NCI-H345 treated with DMSO at 0.1 percent for 48 hours (cell line): ENCODE results near the gene MERTK.

Experiments used
- DNase-seq: peaks from one replicate; lab custom pipeline; 2025; ENCODE audit not compliant: unreplicated experiment; lab: John Stamatoyannopoulos, UW

Gene MERTK

DNA sequence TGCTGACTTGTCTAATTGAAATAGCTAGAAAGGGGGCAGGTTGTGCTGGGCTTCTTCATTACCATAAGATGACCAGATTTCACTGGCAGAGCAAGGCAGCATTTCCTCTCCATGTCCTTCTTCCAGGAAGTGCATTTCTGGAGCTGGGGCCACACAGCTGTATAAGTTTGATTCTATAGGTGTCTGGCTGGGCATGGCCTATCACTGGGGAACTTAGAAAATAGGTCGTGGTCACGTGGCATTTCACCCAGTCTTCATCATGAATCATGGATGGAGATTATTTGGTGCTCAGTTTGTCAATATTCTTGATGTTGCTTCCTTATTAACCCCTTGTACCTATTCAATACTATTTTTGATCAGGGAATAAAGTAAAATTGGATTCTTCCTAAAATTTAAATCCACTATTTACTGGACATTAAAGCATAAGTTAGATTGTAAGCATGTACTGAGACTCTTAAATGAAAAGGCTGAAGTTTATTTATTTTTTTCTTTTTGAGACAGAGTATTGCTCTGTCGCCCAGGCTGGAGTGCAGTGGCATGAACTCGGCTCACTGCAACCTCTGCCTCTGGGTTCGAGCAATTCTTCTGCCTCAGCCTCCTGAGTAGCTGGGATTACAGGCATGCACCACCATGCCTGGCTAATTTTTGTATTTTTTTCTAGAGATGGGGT lies 107.1 kb downstream of the MERTK start:
- DNase-seq = no peak

DNA sequence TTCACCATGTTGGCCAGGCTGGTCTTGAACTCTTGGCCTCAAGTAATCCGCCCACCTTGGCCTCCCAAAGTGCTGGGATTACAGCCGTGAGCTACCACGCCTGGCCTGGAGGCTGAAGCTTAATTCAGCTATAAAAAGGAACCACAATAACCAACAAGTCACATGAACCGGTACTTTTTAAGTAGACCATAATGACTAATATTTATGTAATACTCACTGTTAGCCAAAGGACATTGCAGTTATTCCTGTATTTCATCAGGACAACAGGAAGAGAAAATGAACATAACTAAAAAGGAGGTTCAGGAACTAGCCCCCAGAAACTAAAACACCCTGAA lies 107.6 kb downstream of the MERTK start:
- no peak for DNase-seq

DNA sequence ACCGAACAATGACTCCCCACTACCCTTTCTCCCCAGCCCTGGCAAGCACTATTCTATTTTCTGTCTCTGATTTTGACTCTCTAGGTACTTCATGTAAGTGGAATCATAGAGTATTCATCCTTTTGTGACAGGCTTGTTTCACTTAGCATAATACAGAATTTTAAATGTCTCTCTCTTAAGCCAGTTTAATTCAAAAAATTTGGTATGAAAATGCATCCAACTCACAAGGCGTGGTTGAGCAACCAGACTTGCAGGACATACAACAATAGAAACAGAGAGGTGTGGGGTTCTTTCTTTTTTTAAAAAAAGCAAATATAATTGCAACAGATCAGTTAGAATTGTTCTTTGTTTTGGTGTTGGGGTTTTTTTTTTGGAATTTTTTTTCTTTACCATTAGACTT lies 109.1 kb downstream of the MERTK start:
- no peak for DNase-seq

DNA sequence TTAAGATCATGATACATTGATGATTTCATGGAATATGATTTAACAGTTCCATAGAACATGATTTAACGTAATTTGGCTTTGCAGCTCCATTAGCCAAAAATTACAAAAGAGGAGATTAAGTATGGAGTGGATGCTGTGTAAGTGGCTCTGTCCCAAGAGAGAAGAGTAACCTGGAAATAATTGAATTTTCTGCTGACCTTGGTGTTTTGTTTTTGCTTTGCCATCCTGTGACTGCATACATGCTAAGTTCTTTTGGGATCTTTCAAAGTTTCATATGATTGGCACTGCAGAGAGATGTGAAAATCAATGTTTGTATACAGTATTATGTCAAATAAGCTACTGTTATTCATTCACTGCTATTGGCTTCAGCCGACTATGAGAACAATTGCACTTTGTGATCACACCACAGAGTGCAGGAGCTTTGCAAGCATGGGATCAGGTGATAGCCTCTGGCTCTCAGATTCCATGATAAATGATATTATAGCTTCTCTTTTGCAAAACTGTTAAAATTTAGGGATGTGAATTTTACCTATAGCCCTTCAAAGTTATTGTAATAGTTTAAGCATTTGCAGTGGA lies 110.6 kb downstream of the MERTK start:
- DNase-seq = no peak

DNA sequence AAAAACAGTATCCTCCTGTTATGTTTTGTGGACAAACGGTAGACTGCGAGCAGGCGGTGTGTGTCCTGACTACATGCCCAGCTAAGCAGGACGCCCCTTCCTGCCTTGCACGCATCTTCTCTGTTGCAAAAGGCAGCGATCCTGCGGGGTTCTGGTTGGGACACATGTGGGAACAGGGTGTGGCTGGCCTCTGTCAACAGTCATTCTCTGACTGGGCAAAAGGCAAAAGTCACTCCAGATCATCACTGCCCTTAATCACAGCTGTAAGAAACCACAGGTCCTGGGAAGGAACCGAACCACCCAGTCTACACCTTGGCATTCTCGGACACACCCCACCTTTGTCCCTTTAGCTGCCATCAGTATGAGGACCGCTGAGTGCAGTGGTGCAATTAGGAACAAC lies 112.3 kb downstream of the MERTK start:
- DNase-seq = no peak

DNA sequence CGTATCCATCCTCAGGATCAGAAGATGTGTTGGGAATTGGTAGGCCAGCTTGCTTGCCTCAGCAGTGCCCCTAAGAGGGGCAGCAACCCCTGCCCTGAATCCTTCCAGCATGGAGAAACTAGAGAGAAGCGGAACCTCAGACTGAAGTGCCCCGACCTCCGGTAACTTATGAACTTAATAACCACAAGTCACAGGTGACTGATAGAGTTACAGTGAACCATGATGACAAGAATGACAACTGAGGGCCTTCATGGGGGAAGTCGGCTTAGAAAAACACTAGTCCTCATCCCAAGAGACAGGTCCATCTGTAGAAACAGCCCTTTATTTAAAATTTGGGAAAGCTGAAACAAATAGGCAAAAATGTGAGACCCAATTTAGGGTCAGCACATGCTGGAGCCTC lies 114.1 kb downstream of the MERTK start:
- DNase-seq = no peak

DNA sequence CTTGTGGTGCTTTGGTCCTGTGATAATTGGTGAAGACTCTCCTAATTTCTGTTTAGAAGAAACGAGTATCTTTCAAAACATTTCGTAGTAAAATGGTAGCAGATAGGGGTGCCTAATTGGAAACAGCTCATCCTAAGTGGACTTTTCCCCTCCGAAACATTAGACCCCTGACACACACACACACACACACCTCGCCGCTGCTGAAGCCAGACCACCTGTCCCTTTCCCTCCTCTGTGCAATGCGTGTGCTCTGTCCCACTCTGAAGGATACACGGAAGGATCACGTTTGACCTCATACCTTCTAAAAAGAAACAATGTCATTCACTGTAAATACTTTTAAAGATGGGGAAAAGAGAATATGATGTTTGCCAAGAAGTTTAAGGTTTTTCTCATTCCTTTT lies 120.4 kb downstream of the MERTK start:
- no peak for DNase-seq

DNA sequence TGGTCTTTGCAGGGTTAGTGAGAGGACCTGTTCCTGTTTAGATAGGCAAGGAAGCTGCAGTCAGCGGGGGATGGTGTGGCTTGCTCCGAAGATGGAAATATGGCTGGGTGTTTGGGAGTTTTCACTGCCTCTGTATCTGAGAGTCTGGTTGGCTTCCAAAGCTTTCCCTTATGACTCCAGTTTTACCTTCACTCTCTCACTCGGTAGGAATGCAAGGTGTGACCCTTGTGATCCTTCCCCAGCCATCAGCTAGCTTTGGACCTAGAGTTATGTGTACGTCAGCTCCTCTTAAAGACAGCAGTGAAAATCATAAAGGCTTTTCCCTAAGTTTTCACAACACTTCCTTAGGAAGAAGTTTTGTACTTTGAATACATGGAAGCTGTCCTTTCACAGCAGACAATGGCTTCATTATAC lies 121.2 kb downstream of the MERTK start:
- no peak for DNase-seq

DNA sequence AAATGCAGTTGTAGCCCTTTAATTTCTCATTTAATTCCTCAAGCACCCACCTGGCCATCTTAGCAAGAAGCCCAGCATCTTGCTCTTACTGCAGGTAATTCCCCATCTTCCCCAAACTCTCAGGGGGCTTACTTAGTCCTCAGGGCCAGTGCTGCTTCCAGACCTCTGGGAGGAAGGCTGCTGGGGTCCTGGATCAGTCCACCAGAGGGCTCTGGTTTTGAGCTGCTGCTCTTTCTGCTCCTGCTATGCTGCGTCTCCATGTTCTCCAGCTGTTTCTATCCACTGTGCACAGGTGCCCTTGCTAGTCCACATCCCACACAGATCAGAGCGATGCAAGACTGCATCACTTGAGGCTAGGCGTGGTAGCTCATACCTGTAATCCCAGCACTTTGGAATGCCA lies 122.2 kb downstream of the MERTK start:
- no peak for DNase-seq

DNA sequence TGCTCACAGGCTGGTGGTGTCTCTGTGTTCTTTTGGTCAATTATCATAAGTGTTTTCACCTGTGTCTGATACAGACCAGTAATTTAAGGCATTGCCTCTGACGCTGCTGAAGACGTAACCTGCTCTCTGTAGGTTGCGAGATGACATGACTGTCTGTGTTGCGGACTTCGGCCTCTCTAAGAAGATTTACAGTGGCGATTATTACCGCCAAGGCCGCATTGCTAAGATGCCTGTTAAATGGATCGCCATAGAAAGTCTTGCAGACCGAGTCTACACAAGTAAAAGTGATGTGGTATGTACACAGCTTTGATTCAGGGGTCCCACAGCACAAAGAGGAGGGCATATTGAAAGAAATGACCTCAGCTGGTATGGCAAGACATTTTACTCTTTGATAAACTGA lies 122.9 kb downstream of the MERTK start:
- no peak for DNase-seq

DNA sequence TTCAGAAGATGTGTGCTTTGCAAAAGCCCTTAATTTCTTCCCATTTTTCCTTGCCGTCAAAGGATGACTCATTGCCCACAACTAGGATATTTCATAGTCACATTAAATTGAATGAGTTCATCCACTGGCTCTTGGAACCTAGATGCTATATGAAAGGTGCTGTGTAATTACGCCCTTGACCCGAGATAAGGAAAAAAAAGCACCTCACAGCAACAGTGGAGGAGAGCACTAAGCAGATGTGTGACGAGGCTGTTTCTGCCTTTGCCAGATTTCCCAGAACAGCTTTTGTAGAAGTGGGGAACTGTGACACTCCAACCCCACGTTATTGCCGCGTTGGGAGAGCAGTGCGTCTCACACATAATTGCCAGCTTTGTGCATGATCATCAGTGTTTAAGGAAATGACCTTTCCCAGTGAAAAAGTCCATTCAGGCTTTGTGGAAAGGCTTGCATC lies 123.4 kb downstream of the MERTK start:
- no peak for DNase-seq

DNA sequence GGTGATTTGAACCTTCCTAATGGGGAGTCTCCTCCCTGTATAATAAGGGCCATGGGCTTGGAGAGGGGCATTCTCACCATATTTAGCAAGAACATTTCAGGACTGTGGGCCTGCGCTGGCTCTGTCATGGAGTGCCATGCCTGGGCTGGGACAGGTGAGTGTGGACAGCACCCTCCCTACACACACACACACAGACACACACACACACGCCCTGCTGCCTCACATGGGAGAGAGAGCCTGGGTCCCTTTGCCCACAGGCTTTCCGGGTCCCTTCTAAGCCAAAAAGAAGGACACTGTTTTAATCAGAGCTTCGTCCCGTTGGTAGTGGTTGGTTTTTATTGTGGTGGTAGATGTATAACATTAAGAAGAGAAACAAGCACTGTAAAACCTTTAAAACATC lies 125.3 kb downstream of the MERTK start:
- no peak for DNase-seq

DNA sequence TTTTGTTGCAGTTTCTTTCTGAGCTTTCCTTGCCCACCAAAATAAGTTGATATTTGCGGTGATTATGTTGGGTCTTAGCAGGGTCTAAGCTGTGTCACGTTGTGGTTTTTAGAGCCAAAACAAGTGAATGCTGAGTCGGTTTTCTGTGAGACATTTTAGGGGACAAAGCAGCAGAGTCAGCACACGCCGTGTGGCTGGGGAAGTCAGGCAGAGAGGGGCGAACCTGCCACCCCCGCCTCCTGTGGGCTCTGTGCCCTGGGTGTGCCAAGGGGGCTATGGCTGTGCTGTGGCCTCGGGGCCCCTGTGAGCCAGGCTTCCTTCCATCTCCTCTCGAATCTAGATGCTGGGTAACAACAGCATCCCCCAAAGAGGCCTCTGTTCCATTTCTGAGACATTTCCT lies 125.8 kb downstream of the MERTK start:
- no peak for DNase-seq

DNA sequence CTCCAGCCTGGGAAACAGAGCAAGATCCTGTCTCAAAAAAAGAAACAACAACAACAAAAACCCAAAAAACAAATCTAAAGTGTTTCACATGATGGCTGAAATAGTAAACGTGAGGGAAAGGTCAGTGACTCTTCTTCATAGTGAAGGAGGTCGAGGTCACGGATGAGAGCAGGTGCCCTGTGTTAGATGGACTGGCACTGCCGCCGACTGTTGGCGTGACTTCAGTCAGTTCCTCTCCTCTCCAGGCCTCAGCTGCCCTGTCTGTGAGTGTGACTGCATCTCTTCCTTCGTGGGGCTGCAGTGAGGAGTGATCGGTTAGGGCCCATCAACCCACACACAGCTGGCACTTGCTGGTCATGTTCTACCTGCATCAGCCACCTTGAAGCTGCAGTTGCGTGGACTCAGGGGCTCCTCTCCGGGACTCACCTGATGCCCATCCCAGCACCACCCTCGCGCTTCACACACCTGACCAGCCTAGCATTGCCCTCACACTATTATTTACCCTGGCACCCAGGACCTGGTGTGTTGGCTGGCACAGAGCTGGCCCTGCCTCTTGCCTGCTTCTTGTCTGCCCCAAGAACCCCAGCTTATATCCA lies 126.6 kb downstream of the MERTK start:
- no peak for DNase-seq

DNA sequence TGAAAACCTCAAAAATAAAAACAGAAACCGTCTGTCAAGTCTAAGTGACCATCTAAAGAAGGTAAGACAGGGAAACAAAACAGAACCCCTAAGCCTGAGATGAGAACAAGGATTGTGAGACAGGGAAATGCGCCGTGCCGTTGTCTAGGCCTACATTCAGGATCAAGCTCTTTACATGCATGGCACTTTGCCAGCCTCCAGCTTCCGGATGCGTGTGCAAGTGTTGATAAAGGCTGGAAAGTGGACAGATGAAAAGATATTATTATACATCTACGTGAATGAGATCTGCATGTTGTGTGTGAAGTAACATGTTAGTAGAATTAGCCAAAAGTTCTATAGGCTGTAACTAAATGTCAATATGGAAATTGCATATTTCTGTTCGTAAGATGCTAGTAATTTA lies 128.1 kb downstream of the MERTK start:
- peak; percentile 55 for DNase-seq

DNA sequence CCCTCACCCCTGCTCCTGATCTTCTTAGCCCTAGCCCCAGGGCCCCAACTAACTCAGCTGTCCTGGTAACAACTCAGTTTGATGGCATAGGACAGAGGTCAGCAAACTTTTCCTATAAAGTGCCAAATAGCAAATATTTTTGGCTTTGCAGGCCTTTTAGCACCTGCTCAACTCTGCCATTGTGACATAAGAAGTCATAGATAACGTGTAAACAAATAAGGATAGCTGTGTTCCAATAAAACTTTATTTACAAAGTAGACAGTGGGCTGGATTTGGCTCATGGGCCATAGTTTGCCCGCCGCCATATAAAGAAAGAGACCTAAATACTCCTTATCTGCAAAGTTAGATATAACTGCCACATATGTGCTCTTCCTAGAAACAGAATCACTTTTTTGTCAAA lies 129.4 kb downstream of the MERTK start:
- DNase-seq = no peak

DNA sequence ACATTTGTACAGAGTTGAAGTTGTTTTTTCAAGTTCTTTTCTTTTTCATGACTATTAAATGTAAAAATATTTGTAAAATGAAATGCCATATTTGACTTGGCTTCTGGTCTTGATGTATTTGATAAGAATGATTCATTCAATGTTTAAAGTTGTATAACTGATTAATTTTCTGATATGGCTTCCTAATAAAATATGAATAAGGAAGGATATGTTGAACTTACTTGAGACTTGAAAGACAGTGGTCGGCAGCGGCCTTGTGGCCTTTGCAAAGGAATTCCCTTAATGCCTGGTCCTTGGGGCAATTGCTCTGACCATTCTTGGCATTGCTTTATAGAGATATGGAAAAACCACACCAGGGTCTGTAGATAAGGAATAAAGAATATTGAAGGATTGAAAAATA lies 130.8 kb downstream of the MERTK start:
- DNase-seq = no peak

DNA sequence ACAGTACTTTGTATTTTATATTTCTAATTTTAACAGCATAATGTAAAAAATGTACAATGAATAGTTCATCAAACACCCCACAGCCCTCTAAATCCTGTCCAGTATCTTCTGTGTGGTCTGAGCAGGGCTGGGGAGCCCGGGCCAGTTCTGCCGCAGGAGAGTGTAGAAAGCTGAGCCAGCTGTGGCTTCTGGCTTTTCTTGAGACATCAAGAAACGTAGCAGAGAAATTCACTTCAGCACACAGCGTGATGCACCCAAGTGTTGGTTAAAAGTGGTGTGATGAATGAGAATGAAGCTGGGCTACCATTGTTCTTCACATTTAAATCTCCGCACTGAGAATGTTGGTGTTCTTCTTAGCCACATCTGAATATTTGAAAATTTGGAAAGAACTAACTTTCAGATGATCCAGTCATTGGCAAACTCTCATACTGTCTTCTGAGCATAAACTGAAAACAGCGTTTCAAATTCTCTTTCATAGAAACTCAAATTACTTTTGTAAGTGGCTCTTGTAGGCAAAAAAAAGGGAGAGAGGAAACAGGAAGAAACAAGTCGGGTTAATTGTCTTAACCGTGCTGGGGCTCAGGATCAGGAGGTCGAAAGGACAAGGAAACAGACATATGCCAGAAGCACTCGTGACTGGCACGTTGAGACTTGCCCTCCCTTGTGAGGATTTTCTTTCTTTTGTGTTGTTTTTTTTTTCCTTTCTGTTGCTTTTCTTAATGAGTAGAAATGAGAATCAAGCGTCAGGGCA lies 133.2 kb downstream of the MERTK start:
- no peak for DNase-seq

DNA sequence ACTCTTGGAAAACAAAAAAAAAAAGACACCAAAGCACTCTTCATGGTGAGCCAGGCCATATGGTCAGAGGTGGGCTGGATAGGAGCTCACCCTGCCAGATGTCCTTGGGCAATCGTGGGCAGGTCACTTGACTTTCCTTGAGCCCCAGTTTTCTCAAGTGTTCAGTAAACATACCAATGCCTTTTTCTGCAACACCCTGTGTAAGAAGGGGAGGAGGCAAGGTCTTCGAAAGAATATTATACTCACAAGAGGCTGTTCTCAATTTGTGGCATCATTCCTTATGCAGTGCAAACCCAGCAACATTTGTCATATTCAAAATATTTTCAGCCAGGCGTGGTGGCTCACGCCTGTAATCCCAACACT lies 133.8 kb downstream of the MERTK start:
- no peak for DNase-seq

DNA sequence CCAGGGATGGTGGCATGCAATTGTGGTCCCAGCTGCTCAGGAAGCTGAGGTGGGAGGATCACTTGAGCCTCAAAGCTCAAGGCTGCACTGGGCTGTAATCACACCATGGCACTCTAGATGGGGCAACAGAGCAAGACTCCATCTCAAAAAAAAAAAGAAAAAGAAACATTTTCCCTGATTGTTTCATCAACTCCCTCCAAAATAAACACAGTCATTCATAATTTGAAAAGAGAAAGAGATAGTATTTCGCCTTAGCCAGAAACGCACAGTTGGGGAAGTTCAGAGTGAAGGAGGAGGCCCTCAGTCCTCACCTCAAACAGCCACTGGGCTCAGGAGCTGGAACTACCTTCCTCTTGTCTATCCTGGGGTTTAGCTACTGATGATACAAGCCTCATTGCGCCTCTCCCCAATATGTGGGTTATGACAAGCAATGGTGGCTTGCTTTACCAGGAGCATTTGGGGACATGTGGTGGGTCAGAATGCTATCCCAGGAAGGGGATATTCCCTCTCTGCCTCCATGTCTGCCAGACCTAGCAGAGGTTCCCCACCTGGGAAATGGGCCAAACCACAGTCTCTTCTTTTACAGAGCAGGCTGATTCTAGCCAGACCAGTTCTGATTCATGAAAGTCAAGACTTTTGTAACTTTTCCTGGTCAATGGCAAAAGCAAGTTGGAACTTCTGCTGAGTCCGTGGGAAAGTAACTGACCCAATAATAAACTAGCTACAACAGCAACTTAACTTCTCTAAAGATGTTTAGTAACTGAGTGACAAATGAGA lies 134.5 kb downstream of the MERTK start:
- DNase-seq = no peak

DNA sequence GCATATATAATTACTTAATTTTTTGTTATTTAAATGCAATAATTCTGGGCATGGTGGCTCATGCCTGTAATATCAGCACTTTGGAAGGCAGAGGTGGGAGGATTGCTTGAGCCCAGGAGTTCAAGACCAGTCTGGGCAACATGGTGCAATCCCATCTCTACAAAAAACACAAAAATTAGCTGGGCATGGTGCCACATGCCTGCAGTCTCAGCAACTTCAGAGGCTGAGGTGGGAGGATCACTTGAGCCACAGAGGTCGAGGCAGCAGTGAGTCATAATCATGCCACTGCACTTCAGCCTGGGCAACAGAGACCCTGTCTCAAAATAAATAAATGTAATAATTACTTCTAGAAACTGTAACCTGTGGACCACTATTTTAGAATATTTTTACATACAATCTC lies 135.2 kb downstream of the MERTK start:
- DNase-seq = no peak

DNA sequence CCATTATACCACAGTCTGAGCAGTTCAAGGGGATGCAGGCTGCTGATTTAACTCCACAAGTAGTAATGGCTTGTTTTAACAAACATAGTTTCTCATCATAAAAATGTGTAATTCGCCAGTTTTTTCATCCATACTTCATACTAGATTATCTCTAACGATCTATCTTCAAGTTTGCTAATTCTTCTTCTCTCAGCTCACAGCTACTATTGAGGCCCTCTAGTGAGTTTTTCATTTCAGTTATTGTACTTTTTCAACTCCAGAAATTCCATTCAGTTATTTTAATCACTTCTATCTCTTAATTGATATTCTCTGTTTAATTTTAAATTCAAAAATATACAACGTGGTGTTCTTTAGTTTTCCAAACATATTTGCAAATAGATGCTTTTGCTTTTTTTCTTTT lies 136.5 kb downstream of the MERTK start:
- no peak for DNase-seq
